Measurements from ENCODE around the gene GAS7. TPM values are rescaled to one million over a fixed set of nuclear protein-coding genes. Genes with fewer than 3 reads are reported as not detected.

GAS7 gene
- total RNA-seq, 1 experiment from 2014 or later: 6.0 TPM

DNA sequence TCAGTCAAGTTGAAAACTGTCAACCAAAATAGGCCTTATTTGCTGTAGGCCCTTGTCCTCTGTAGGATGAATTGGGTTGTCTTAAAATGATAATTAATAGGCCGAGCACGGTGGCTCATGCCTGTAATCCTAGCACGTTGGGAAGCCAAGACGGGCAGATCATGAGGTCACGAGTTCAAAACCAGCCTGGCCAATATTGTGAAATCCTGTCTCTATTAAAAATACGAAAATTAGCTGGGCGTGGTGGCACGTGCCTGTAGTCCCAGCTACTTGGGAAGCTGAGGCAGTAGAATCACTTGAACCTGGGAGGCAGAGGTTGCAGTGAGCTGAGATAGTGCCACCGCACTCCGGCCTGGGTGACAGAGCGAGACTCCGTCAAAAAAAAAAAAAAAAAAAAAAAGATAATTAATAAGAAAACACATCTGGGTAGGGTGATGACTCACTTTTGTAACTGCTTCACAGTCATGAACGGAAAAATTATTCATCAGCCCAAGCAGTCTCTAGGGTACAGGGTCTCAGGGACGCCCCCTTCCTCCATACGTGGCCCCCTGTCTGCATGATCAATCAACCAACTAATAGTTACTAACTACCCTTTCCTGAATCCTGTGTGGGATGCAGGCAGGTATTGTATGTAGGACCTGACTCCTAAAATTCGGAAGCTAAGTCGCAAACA lies 156.4 kb downstream of the GAS7 start:
- DNase-seq: no peak
- H3K9ac ChIP-seq (ENCODE audit: extremely low read depth, insufficient read length, low read length): no peak overlapping the region
- no peaks in the 10 kb centered on the region for H3K79me2 ChIP-seq (ENCODE audit: insufficient read depth, low read length)

More for the DNA sequence above, 156.4 kb downstream of the GAS7 start:
- Histone ChIP-seq H3K4me2 (ENCODE audit: insufficient read depth, insufficient read length, low read length) (no peak overlapping the region), H3K18ac (ENCODE audit: insufficient read length, low read depth, low read length) (no peak overlapping the region), H2BK120ac (ENCODE audit: low read depth, low read length, poor library complexity, severe bottlenecking) (no peak overlapping the region), H3K4me1 (ENCODE audit: insufficient read depth, low read length) (no peaks in the 10 kb centered on the region), H2BK20ac (ENCODE audit: low read depth, low read length, poor library complexity, severe bottlenecking) (no peak overlapping the region), H2BK5ac (ENCODE audit: insufficient read length, low read length) (no peak overlapping the region), H3K56ac (ENCODE audit: insufficient read length, low read depth, low read length) (no peak overlapping the region), H3K9me3 (ENCODE audit: control insufficient read depth, low read depth, low read length) (no peaks in the 10 kb centered on the region), H2AK5ac (ENCODE audit: insufficient read length, low read length) (no peak overlapping the region), H4K8ac (replicated peaks; ENCODE audit: insufficient read length, low read depth, low read length) (no peak overlapping the region), H3T11ph (ENCODE audit: low read length) (no peak overlapping the region), H3K79me1 (ENCODE audit: insufficient read depth, low read depth, low read length, poor library complexity, severe bottlenecking) (no peaks in the 10 kb centered on the region), H4K91ac (ENCODE audit: insufficient read length, low read depth, low read length) (no peak overlapping the region), H4K5ac (ENCODE audit: insufficient read length, low read depth, low read length) (no peak overlapping the region), H3K14ac (ENCODE audit: insufficient read depth, low read length) (no peak overlapping the region), H4K20me1 (ENCODE audit: control insufficient read depth, insufficient read depth, insufficient read length) (peaks cover 3% of the 10 kb centered on the region), H3K27ac (ENCODE audit: insufficient read length, low read depth, low read length) (no peak overlapping the region), H3K4ac (ENCODE audit: low read depth, low read length) (no peak overlapping the region), H2AFZ (ENCODE audit: low read length) (no peak overlapping the region), H3K23me2 (ENCODE audit: insufficient read length, low read depth, low read length, poor library complexity, severe bottlenecking) (no peaks in the 10 kb centered on the region), H3K27me3 (ENCODE audit: insufficient read depth, low read length) (no peaks in the 10 kb centered on the region), H3K23ac (ENCODE audit: insufficient read length, low read depth, low read length) (no peak overlapping the region), H2BK12ac (ENCODE audit: insufficient read length, low read depth, low read length) (no peak overlapping the region), H2BK15ac (ENCODE audit: low read depth, low read length) (no peak overlapping the region)
- H3K4me3 Mint-ChIP-seq: no peak overlapping the region
- no peaks in the 10 kb centered on the region for H3K36me3 Mint-ChIP-seq (ENCODE audit: insufficient read depth in 1 of 3, low read depth in 3 of 3)
- no peaks in the 10 kb centered on the region for H3K27me3 Mint-ChIP-seq (ENCODE audit: low read depth)
- no CpG with 5 or more reads among the region's 17 CpGs for WGBS (ENCODE audit: extremely low coverage, insufficient read length, low lambda C conversion rate)
- no peak overlapping the region for H3K27ac Mint-ChIP-seq
- TF ChIP-seq, protein P1, sequence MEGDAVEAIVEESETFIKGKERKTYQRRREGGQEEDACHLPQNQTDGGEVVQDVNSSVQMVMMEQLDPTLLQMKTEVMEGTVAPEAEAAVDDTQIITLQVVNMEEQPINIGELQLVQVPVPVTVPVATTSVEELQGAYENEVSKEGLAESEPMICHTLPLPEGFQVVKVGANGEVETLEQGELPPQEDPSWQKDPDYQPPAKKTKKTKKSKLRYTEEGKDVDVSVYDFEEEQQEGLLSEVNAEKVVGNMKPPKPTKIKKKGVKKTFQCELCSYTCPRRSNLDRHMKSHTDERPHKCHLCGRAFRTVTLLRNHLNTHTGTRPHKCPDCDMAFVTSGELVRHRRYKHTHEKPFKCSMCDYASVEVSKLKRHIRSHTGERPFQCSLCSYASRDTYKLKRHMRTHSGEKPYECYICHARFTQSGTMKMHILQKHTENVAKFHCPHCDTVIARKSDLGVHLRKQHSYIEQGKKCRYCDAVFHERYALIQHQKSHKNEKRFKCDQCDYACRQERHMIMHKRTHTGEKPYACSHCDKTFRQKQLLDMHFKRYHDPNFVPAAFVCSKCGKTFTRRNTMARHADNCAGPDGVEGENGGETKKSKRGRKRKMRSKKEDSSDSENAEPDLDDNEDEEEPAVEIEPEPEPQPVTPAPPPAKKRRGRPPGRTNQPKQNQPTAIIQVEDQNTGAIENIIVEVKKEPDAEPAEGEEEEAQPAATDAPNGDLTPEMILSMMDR (conservative IDR thresholded peaks at IDR 0.05): no peak
- peaks cover under 1 to 2% of the 10 kb centered on the region in 2 experiments; a peak in 1 of 4 replicates for H3K4me1 Mint-ChIP-seq
- H3K9me3 Mint-ChIP-seq: no peaks in the 10 kb centered on the region
